Brain microvascular endothelial cell (primary cell): ENCODE measurements around the gene IL4R.

Experiments
- DNase-seq: peaks from one replicate; pipeline ENCODE4 v3.0.0-alpha.2; 2020
- H3K27ac ChIP-seq: fragments of 250-450 bp; sonication (Bioruptor Pico); 2 replicates; pipeline ENCODE4 v1.5.1; 2020; ENCODE audit warnings: mild to moderate bottlenecking, moderate library complexity
- H3K27me3 ChIP-seq: fragments of 250-450 bp; sonication (Bioruptor Pico); replicated peaks from 2 replicates; pipeline ENCODE4 v1.5.1; 2020; ENCODE audit warnings: mild to moderate bottlenecking
- H3K36me3 ChIP-seq: fragments of 250-450 bp; sonication (Bioruptor Pico); replicated peaks from 2 replicates; pipeline ENCODE4 v1.5.1; 2020; ENCODE audit warnings: mild to moderate bottlenecking
- H3K4me3 ChIP-seq: 2 replicates; pipeline ENCODE4 v1.5.1; 2011; ENCODE audit warnings: low read depth, mild to moderate bottlenecking, control low read depth, low read length, moderate library complexity
- CTCF ChIP-seq: IDR thresholded peaks from 2 replicates; pipeline ENCODE4 v1.5.1; 2011; ENCODE audit warnings: low read depth, mild to moderate bottlenecking, moderate library complexity, low read length, control low read depth, inconsistent platforms; ENCODE audit errors: missing control alignments
- in situ Hi-C: cut with HindIII; loops from 2 replicates; pipeline ENCODE4 v1.10.0; 2017; ENCODE audit warnings: low sequenced_read_pairs, low pct_ligation_motif_present

The IL4R gene

GRCh38 chr16:27385398-27385797, 71.6 kb downstream of the IL4R start:
- in situ Hi-C loops: no loop called here
- no peak for TF ChIP-seq CTCF
- no peak overlapping the region for H3K27ac ChIP-seq
- no peaks in the 10 kb centered on the region for H3K27me3 ChIP-seq
- no peak overlapping the region for H3K4me3 ChIP-seq
- no peaks in the 10 kb centered on the region for H3K36me3 ChIP-seq
- DNase-seq: no peak

- no peaks in the 10 kb centered on the region for H3K36me3 ChIP-seq
- no peaks in the 10 kb centered on the region for H3K27me3 ChIP-seq
- in situ Hi-C loops: no loop called here
- H3K4me3 ChIP-seq: no peak overlapping the region
- no peak for TF ChIP-seq CTCF
- no peak for DNase-seq
- no peak overlapping the region for H3K27ac ChIP-seq
Measured at GRCh38 chr16:27386674-27387073, 72.9 kb downstream of the IL4R start.

- Histone ChIP-seq H3K27ac (no peak overlapping the region), H3K27me3 (no peaks in the 10 kb centered on the region), H3K36me3 (no peaks in the 10 kb centered on the region), H3K4me3 (no peak overlapping the region)
- no peak for DNase-seq
- no peak for TF ChIP-seq CTCF
- in situ Hi-C loops: no loop called here
Measured at GRCh38 chr16:27387724-27388123, 74.0 kb downstream of the IL4R start.

GRCh38 chr16:27389272-27389961, 75.6 kb downstream of the IL4R start:
- DNase-seq: no peak
- TF ChIP-seq CTCF: no peak
- no peaks in the 10 kb centered on the region for H3K27me3 ChIP-seq
- no peak overlapping the region for H3K4me3 ChIP-seq
- H3K27ac ChIP-seq: no peak overlapping the region
- in situ Hi-C loops: no loop called here
- no peaks in the 10 kb centered on the region for H3K36me3 ChIP-seq

- Histone ChIP-seq H3K36me3 (no peaks in the 10 kb centered on the region), H3K27me3 (no peaks in the 10 kb centered on the region), H3K4me3 (no peak overlapping the region), H3K27ac (no peak overlapping the region)
- in situ Hi-C loops: no loop called here
- TF ChIP-seq CTCF: no peak
- no peak for DNase-seq
Measured at GRCh38 chr16:27390151-27390550, 76.4 kb downstream of the IL4R start.

- DNase-seq: no peak
- H3K36me3 ChIP-seq: no peaks in the 10 kb centered on the region
- H3K4me3 ChIP-seq: no peak overlapping the region
- H3K27me3 ChIP-seq: no peaks in the 10 kb centered on the region
- TF ChIP-seq CTCF: no peak
- in situ Hi-C loops: no loop called here
- no peak overlapping the region for H3K27ac ChIP-seq
Measured at GRCh38 chr16:27392671-27393070, 78.9 kb downstream of the IL4R start.
